Liver (tissue), 9 donors: ENCODE results near the gene PFN3. TPM values are rescaled to one million over a fixed set of nuclear protein-coding genes. Genes with fewer than 3 reads are reported as not detected.
A peak's percentile ranks its signal among the peaks of the same experiment; 100 is the strongest.
"Not testable (repeated sequence)": the region's sequence is repeated elsewhere in the genome, so short reads cannot be mapped to it uniquely, and the experiment has no call there.

Experiments
- DNase-seq: peaks from one replicate; pipeline ENCODE4 v3.0.0-alpha.2; 2017; ENCODE audit warnings: low spot score
- H3K27ac ChIP-seq, 2 donors: one replicate each; pipeline ENCODE4 v1.7.0; 2013; ENCODE audit warnings: inconsistent platforms in 2 of 2, low read length in 2 of 2, control low read depth in 1 of 2, low read depth in 1 of 2, mild to moderate bottlenecking in 1 of 2
- H3K27me3 ChIP-seq, 4 donors: one replicate each; pipeline versions ENCODE4 v1.6.1 to v1.7.0; 2013; ENCODE audit warnings: low read length in 3 of 4, inconsistent platforms in 1 of 4, mild to moderate bottlenecking in 1 of 4, moderate library complexity in 1 of 4; ENCODE audit not compliant: control insufficient read depth in 4 of 4, insufficient read depth in 4 of 4
- H3K36me3 ChIP-seq, 4 donors: one replicate each; pipeline versions ENCODE4 v1.6.1 to v1.7.0; 2013; ENCODE audit warnings: low read length in 3 of 4, mild to moderate bottlenecking in 3 of 4, low read depth in 1 of 4, moderate library complexity in 1 of 4; ENCODE audit not compliant: control insufficient read depth in 4 of 4, insufficient read depth in 3 of 4
- H3K4me1 ChIP-seq, 4 donors: one replicate each; pipeline versions ENCODE4 v1.6.1 to v1.7.0; 2013; ENCODE audit warnings: low read length in 3 of 4, mild to moderate bottlenecking in 3 of 4, moderate library complexity in 1 of 4; ENCODE audit not compliant: control insufficient read depth in 4 of 4, insufficient read depth in 4 of 4
- H3K4me3 ChIP-seq, 3 donors: one replicate each; pipeline versions ENCODE4 v1.6.1 to v1.7.0; 2013; ENCODE audit warnings: low read length in 3 of 3, control low read depth in 1 of 3, low read depth in 1 of 3, mild to moderate bottlenecking in 1 of 3
- H3K9ac ChIP-seq, 2 donors: one replicate each; pipeline ENCODE4 v1.7.0; 2013; ENCODE audit warnings: low read length in 2 of 2, mild to moderate bottlenecking in 2 of 2, moderate library complexity in 2 of 2, control low read depth in 1 of 2, low read depth in 1 of 2
- H3K9me3 ChIP-seq, 4 donors: one replicate each; pipeline versions ENCODE4 v1.6.1 to v1.7.0; 2013; ENCODE audit warnings: low read length in 3 of 4; ENCODE audit not compliant: control insufficient read depth in 4 of 4
- GABPA ChIP-seq, 2 donors: IDR thresholded peaks in 1 of 2; conservative IDR thresholded peaks in 1 of 2; 2 replicates each; pipeline ENCODE4 v1.6.1; 2016; ENCODE audit warnings: antibody characterized with exemption in 2 of 2, mild to moderate bottlenecking in 1 of 2, moderate library complexity in 1 of 2
- HNF4A ChIP-seq, 2 donors: conservative IDR thresholded peaks; 2 replicates each; pipeline ENCODE4 v1.6.1; 2016; ENCODE audit warnings: antibody characterized with exemption in 2 of 2, mild to moderate bottlenecking in 2 of 2
- HNF4G ChIP-seq: IDR thresholded peaks from 2 replicates; pipeline ENCODE4 v1.6.1; 2016; ENCODE audit warnings: antibody characterized with exemption
- NR2F2 ChIP-seq: IDR thresholded peaks from 2 replicates; pipeline ENCODE4 v1.6.1; 2016; ENCODE audit warnings: antibody characterized with exemption
- RAD21 ChIP-seq, 2 donors: IDR thresholded peaks; 2 replicates each; pipeline ENCODE4 v1.6.1; 2016; ENCODE audit warnings: antibody characterized with exemption in 2 of 2, mild to moderate bottlenecking in 2 of 2
- RXRA ChIP-seq, 2 donors: IDR thresholded peaks; 2 replicates each; pipeline ENCODE4 v1.6.1; 2017 to 2018; ENCODE audit warnings: antibody characterized with exemption in 2 of 2, mild to moderate bottlenecking in 1 of 2
- SP1 ChIP-seq: IDR thresholded peaks from 2 replicates; pipeline ENCODE4 v1.6.1; 2018; ENCODE audit warnings: antibody characterized with exemption, mild to moderate bottlenecking
- YY1 ChIP-seq: IDR thresholded peaks from 2 replicates; pipeline ENCODE4 v1.6.1; 2016; ENCODE audit warnings: antibody characterized with exemption, mild to moderate bottlenecking
- WGBS: extraction: QIAGEN DNeasy Blood & Tissue Kit; methylation state at CpG from one replicate; pipeline ENCODE4 v1.1.7; 2013; 5-methylcytosine and 5-hydroxymethylcytosine counted together
- polyA plus RNA-seq, 2 donors: library from polyadenylated mRNA; stranded (reverse) in 1 of 2; unstranded in 1 of 2; fragments of 200-250 nt in 1 of 2; fragments of >200 nt in 1 of 2; fragmentation: Nextera tagmentation in 1 of 2; extraction: Ambion mirVana in 1 of 2; gene quantifications; one replicate each; pipeline versions ENCODE4 v1.2.1 to v1.2.3, GENCODE V29; 2013 to 2015
- total RNA-seq, 2 donors: library from RNA; depleted of rRNA; stranded (reverse); fragments of >200 nt; gene quantifications; one replicate each; pipeline ENCODE4 v1.2.3, GENCODE V29; 2014
- TF ChIP-seq, protein P1 (sequence below): IDR thresholded peaks from 2 replicates; pipeline ENCODE4 v1.6.1; 2016; ENCODE audit warnings: antibody characterized with exemption
- TF ChIP-seq, protein P2 (sequence below): IDR thresholded peaks from 2 replicates; pipeline ENCODE4 v1.6.1; 2016; ENCODE audit warnings: antibody characterized with exemption, mild to moderate bottlenecking
- TF ChIP-seq, protein P3 (sequence below): IDR thresholded peaks from 2 replicates; pipeline ENCODE4 v1.6.1; 2016; ENCODE audit warnings: antibody characterized with exemption
- donor health status: healthy.
- donor health status: healthy.
- donor health status: healthy.
- donor health status: healthy.
- donor health status: healthy.

Gene PFN3
- total and polyA plus RNA-seq, 4 donors, result not detected

DNA sequence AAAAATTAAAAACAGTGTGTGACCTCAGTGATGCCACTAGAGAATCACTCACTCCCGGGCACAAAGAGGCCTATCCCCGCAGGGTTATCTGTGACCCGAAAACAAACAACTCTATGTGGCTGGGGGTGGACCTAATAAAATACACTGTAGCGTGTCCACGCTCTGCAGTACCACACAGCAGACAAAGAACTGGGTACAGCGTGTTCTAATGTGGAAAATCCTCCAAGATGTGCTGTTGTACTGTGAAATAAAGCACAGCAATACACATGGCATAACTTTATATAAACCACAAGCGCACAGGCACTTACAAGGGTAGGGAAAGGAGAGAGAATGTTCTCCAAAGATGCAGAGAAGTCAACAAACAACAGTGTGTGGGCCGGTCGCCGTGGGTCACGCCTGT lies 24.4 kb downstream of the PFN3 start:
- DNase-seq, result no peak
- no peak overlapping the region for H3K4me3 ChIP-seq
- H3K9ac ChIP-seq, result no peak overlapping the region
- no peaks in the 10 kb centered on the region for H3K9me3 ChIP-seq
- H3K27me3 ChIP-seq, result no peaks in the 10 kb centered on the region
- WGBS, result 44% methylated on average over 11 of the region's 11 CpGs
- no peak for TF ChIP-seq GABPA (IDR thresholded peaks at IDR 0.05 in 1 of 2, conservative IDR thresholded peaks at IDR 0.05 in 1 of 2)
- TF ChIP-seq YY1, result peak; percentile 10
- TF ChIP-seq RXRA (IDR thresholded peaks at IDR 0.05), result peak in 1 of 2 donors; percentile 42
- TF ChIP-seq SP1, result peak; percentile 54
- no peak for TF ChIP-seq HNF4G
- peak in 1 of 2 donors; percentile 17 for TF ChIP-seq HNF4A (conservative IDR thresholded peaks at IDR 0.05)
- TF ChIP-seq, protein P1, sequence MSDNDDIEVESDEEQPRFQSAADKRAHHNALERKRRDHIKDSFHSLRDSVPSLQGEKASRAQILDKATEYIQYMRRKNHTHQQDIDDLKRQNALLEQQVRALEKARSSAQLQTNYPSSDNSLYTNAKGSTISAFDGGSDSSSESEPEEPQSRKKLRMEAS, result no peak
- no peak for TF ChIP-seq NR2F2
- TF ChIP-seq, protein P2, sequence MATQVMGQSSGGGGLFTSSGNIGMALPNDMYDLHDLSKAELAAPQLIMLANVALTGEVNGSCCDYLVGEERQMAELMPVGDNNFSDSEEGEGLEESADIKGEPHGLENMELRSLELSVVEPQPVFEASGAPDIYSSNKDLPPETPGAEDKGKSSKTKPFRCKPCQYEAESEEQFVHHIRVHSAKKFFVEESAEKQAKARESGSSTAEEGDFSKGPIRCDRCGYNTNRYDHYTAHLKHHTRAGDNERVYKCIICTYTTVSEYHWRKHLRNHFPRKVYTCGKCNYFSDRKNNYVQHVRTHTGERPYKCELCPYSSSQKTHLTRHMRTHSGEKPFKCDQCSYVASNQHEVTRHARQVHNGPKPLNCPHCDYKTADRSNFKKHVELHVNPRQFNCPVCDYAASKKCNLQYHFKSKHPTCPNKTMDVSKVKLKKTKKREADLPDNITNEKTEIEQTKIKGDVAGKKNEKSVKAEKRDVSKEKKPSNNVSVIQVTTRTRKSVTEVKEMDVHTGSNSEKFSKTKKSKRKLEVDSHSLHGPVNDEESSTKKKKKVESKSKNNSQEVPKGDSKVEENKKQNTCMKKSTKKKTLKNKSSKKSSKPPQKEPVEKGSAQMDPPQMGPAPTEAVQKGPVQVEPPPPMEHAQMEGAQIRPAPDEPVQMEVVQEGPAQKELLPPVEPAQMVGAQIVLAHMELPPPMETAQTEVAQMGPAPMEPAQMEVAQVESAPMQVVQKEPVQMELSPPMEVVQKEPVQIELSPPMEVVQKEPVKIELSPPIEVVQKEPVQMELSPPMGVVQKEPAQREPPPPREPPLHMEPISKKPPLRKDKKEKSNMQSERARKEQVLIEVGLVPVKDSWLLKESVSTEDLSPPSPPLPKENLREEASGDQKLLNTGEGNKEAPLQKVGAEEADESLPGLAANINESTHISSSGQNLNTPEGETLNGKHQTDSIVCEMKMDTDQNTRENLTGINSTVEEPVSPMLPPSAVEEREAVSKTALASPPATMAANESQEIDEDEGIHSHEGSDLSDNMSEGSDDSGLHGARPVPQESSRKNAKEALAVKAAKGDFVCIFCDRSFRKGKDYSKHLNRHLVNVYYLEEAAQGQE, result peak; percentile 25
- TF ChIP-seq RAD21 (IDR thresholded peaks at IDR 0.05), result peak; percentile 42 to 43
- peaks cover 32 to 69% (median 51%) of the 10 kb centered on the region in 4 donors for H3K4me1 ChIP-seq
- peak overlapping the region; percentile 40 to 46 for H3K27ac ChIP-seq
- no peaks in the 10 kb centered on the region for H3K36me3 ChIP-seq

DNA sequence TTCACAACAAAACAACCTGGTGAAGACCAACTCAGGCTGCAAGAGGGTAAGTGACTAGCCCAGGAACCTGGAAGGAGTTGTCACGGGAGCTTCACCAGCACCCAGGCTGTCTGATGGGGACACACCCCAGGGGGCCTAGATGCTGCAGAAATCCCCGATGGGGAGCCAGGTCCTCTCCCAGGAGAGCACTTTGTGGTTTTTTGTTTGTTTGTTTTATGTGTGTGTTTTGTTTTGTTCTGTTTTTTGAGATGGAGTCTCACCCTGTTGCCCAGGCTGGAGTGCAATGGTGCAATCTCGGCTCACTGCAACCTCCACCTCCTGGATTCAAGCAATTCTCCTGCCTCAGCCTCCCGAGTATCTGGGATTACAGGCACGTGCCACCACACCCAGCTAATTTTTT lies 24.9 kb downstream of the PFN3 start:
- H3K4me3 ChIP-seq, H3K36me3 ChIP-seq, H3K27me3 ChIP-seq, H3K9me3 ChIP-seq, H3K27ac ChIP-seq, DNase-seq, H3K9ac ChIP-seq: not testable (repeated sequence)
- peaks cover 32 to 68% (median 51%) of the 10 kb centered on the region in 4 donors for H3K4me1 ChIP-seq
- WGBS, result 73% methylated on average over 5 of the region's 5 CpGs

DNA sequence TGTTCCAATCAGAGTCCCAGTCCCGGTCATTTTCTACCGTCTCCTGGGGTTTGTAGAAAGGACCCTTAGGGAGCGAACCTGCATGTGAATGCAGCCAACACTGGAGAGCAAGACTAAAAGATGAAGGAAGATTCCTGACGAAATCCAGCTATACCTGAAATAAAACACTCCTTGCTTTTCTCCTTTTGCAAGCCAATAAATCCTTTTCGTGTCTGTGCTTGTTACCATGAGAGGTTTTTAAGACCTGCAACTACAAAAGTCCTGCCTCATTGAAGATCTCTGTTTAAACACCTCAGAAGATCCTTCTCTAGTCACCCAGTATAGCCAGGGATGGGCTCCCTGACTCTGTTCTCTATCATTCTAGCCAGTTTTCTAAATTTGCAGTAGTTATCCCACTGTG lies 26.2 kb downstream of the PFN3 start:
- Histone ChIP-seq H3K4me1 (peaks cover 35 to 77% (median 58%) of the 10 kb centered on the region in 4 donors), H3K9ac (no peak overlapping the region)

More for the DNA sequence above, 26.2 kb downstream of the PFN3 start:
- WGBS, result 43% methylated on average over 5 of the region's 5 CpGs
- no peak overlapping the region for H3K4me3 ChIP-seq
- no peaks in the 10 kb centered on the region for H3K36me3 ChIP-seq
- no peaks in the 10 kb centered on the region for H3K27me3 ChIP-seq
- H3K27ac ChIP-seq, result peak overlapping the region; percentile 62 to 74
- TF ChIP-seq HNF4A (conservative IDR thresholded peaks at IDR 0.05), result no peak
- TF ChIP-seq, protein P2, result peak; percentile 30
- TF ChIP-seq, protein P3, sequence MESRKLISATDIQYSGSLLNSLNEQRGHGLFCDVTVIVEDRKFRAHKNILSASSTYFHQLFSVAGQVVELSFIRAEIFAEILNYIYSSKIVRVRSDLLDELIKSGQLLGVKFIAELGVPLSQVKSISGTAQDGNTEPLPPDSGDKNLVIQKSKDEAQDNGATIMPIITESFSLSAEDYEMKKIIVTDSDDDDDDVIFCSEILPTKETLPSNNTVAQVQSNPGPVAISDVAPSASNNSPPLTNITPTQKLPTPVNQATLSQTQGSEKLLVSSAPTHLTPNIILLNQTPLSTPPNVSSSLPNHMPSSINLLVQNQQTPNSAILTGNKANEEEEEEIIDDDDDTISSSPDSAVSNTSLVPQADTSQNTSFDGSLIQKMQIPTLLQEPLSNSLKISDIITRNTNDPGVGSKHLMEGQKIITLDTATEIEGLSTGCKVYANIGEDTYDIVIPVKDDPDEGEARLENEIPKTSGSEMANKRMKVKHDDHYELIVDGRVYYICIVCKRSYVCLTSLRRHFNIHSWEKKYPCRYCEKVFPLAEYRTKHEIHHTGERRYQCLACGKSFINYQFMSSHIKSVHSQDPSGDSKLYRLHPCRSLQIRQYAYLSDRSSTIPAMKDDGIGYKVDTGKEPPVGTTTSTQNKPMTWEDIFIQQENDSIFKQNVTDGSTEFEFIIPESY, result peak; percentile 0
- TF ChIP-seq, protein P1, result peak; percentile 6
- no peak for DNase-seq
- no peaks in the 10 kb centered on the region for H3K9me3 ChIP-seq
